ENCODE results near the gene USP46.

GRCh38 chr4:52552778-52553177 lies 106.3 kb downstream of the USP46 start:
- TF ChIP-seq CTCF (IDR thresholded peaks at IDR 0.05) (no peak), POLR2AphosphoS5 (IDR thresholded peaks at IDR 0.05; ENCODE audit: low read depth, low read length) (no peak), TCF7L2 (IDR thresholded peaks at IDR 0.05; ENCODE audit: low read depth, low read length) (no peak)
